Spleen (tissue), 11 donors: ENCODE results near the gene LRRC15. TPM values are rescaled to one million over a fixed set of nuclear protein-coding genes. Genes with fewer than 3 reads are reported as not detected.

Experiments used
- DNase-seq: peaks from one replicate; pipeline ENCODE4 v3.0.0-alpha.2; 2020
- H3K27ac ChIP-seq, 8 donors: fragments of 200-600 bp; sonication (generic) in 7 of 8; 1 replicate in 4 of 8; 2 replicates in 4 of 8; pipeline versions ENCODE4 v1.5.0 to v1.8.0; 2016 to 2021; ENCODE audit warnings: inconsistent platforms in 4 of 8, mild to moderate bottlenecking in 4 of 8, moderate library complexity in 1 of 8
- H3K27me3 ChIP-seq, 7 donors: fragments of 200-600 bp; sonication (generic) in 6 of 7; replicated peaks in 1 of 7; 1 replicate in 4 of 7; 2 replicates in 3 of 7; pipeline versions ENCODE4 v1.5.0 to v1.8.0; 2016 to 2021; ENCODE audit warnings: inconsistent platforms in 3 of 7, mild to moderate bottlenecking in 1 of 7
- H3K36me3 ChIP-seq, 6 donors: fragments of 200-600 bp; sonication (generic) in 5 of 6; 1 replicate in 4 of 6; 2 replicates in 2 of 6; pipeline versions ENCODE4 v1.5.0 to v1.8.0; 2016 to 2021; ENCODE audit warnings: inconsistent platforms in 2 of 6
- H3K4me1 ChIP-seq, 6 donors: fragments of 200-600 bp; sonication (generic) in 5 of 6; 1 replicate in 3 of 6; 2 replicates in 3 of 6; pipeline versions ENCODE4 v1.5.0 to v1.8.0; 2016 to 2021; ENCODE audit warnings: inconsistent platforms in 3 of 6
- H3K4me3 ChIP-seq, 8 donors: fragments of 200-600 bp; sonication (generic) in 7 of 8; 1 replicate in 4 of 8; 2 replicates in 4 of 8; pipeline versions ENCODE4 v1.5.0 to v1.8.0; 2016 to 2021; ENCODE audit warnings: inconsistent platforms in 4 of 8, mild to moderate bottlenecking in 4 of 8, moderate library complexity in 2 of 8
- H3K9me3 ChIP-seq, 8 donors: fragments of 200-600 bp; sonication (generic) in 7 of 8; 1 replicate in 4 of 8; 2 replicates in 4 of 8; pipeline versions ENCODE4 v1.5.0 to v1.8.0; 2016 to 2021; ENCODE audit warnings: inconsistent platforms in 4 of 8
- POLR2A ChIP-seq, 3 donors: fragments of 450-650 bp; IDR thresholded peaks; one replicate each; pipeline ENCODE4 v1.5.1; 2017; ENCODE audit warnings: antibody characterized with exemption in 3 of 3, mild to moderate bottlenecking in 1 of 3
- POLR2AphosphoS5 ChIP-seq, 3 donors: sonication (generic); formaldehyde crosslinking; IDR thresholded peaks; one replicate each; pipeline ENCODE4 v1.5.1; 2017; ENCODE audit warnings: antibody characterized with exemption in 3 of 3
- WGBS, 5 donors: extraction: QIAGEN DNeasy Blood & Tissue Kit in 3 of 5; methylation state at CpG; one replicate each; pipeline versions ENCODE4 v1.1.5 to v1.1.7; 2013 to 2018; 5-methylcytosine and 5-hydroxymethylcytosine counted together
- intact Hi-C: fragments of 100-400 bp; cut with DNase I; formaldehyde crosslinking; loops from one replicate; pipeline ENCODE4 v1.15.0; 2023; ENCODE audit warnings: low total_unique reads
- polyA plus RNA-seq, 3 donors: library from polyadenylated mRNA; stranded (reverse); fragments of 200-250 nt; gene quantifications; one replicate each; pipeline ENCODE4 v1.2.1, GENCODE V29; 2013
- total RNA-seq, 7 donors: library from RNA; depleted of rRNA in 3 of 7; stranded (reverse); fragments of >200 nt in 3 of 7; fragmentation: NEBNext Ultra II Directional in 4 of 7; extraction: Animal tissue kit (Norgen Biotek cat#: 25700) in 4 of 7; gene quantifications; one replicate each; pipeline versions ENCODE4 v1.1.0 to v1.2.1, GENCODE V29; 2016 to 2021
- TF ChIP-seq, protein P1 (sequence below), 11 experiments: fragments of 200-600 bp in 7 of 11; fragments of 450-650 bp in 4 of 11; sonication (generic) in 4 of 11; IDR thresholded peaks in 8 of 11; conservative IDR thresholded peaks in 3 of 11; 1 replicate in 7 of 11; 2 replicates in 4 of 11; pipeline versions ENCODE4 v1.4.0 to v1.8.0; 2016 to 2021; ENCODE audit warnings: antibody characterized with exemption in 11 of 11, inconsistent platforms in 4 of 11, mild to moderate bottlenecking in 1 of 11
- donor health status: healthy with polysubstance abuse.
- donor health status: DM: no; HTN: no; CAD: no; lungs with moderate emphysema.
- donor health status: DM: no; HTN: no; CAD: no.
- donor health status: Bipolar disorder and iron deficiency.
- donor health status: healthy.
- donor health status: DM: no; HTN: no; CAD: no.
- donor health status: DM: yes; HTN: yes; CAD: no.

LRRC15 gene
- total and polyA plus RNA-seq, 10 donors, result 0.09 to 1.1 (median 0.35) TPM; not detected in 1

DNA sequence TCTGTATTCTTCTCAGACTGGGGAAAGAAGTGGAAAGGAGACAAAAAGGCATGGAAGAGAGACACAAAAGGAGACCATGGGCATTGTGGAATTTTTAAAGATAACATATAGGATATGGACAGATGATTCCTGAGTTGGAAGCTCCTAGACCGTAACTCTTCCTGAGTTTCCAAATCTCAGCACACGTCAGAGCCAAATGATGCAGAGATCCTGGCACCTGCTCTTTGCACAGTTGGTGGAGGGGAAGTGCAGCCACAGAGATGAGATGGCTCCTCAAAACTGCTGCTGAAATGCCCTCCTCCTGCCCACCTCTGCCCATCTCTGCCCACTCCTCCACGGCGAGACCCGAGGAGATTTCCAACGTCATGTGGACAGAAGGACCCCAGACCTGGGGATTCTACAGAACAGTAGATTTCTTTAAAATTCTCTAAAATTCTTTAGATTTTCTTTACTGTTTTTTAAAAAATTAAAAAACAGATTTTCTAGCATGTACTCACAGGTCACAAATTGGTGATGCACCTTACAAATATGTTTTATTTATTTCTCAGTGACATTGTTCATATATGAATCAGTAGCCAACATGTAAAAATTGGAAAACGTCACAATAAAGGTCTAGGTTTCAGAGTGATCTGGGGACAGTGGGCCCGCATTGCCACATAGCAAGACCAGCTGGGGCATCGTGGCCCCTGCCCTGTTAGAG, 26.5 kb downstream of the LRRC15 start:
- no peaks in the 10 kb centered on the region for H3K9me3 ChIP-seq
- WGBS, 5 donors, result 76 to 85% (median 82%) methylated on average over 9 of the region's 9 CpGs
- no peak overlapping the region for H3K4me3 ChIP-seq
- intact Hi-C loops, result no loop called here
- no peak for DNase-seq
- H3K36me3 ChIP-seq, result no peaks in the 10 kb centered on the region
- H3K4me1 ChIP-seq, result peaks cover 0 to 7% (median 2%) of the 10 kb centered on the region in 6 donors
- H3K27me3 ChIP-seq, result peaks cover 0 to 41% (median 0%) of the 10 kb centered on the region in 7 donors
- no peak overlapping the region for H3K27ac ChIP-seq
- TF ChIP-seq POLR2AphosphoS5 (IDR thresholded peaks at IDR 0.05), result no peak
- TF ChIP-seq, protein P1, sequence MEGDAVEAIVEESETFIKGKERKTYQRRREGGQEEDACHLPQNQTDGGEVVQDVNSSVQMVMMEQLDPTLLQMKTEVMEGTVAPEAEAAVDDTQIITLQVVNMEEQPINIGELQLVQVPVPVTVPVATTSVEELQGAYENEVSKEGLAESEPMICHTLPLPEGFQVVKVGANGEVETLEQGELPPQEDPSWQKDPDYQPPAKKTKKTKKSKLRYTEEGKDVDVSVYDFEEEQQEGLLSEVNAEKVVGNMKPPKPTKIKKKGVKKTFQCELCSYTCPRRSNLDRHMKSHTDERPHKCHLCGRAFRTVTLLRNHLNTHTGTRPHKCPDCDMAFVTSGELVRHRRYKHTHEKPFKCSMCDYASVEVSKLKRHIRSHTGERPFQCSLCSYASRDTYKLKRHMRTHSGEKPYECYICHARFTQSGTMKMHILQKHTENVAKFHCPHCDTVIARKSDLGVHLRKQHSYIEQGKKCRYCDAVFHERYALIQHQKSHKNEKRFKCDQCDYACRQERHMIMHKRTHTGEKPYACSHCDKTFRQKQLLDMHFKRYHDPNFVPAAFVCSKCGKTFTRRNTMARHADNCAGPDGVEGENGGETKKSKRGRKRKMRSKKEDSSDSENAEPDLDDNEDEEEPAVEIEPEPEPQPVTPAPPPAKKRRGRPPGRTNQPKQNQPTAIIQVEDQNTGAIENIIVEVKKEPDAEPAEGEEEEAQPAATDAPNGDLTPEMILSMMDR (IDR thresholded peaks at IDR 0.05 in 8 of 11, conservative IDR thresholded peaks at IDR 0.05 in 3 of 11), result no peak
- no peak for TF ChIP-seq POLR2A (IDR thresholded peaks at IDR 0.05)

DNA sequence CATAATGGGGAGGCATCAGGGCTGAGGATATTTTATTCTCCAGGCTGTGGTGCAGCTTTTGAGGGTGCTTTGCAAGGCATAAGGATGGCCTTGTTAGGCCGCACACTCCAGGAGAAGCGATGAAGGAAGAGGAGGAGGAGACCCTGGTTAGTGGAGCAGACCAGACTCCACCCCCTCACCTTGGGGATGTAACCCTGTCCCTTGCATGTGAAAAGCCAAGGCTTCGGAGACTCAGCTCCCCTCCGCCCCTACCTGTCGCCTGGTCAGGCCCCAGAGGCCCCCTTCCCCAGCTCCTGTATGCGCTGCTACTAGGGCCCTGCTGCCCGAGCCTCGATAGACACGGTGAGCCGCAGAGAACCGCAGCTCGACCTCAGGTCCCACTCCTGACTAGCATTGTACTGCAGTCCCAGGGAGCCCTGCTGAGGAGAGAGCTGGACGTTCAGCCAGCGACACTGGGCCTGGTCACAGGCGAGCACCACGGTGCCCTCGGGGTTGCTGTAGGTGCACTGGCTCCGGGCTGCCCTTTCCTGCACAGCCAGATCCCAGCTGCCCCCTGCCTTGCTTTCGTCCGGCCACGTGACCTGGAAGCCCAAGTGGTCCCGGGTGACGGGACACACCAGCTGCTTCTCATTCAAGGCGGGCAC, 28.7 kb downstream of the LRRC15 start:
- intact Hi-C loops, result no loop called here

DNA sequence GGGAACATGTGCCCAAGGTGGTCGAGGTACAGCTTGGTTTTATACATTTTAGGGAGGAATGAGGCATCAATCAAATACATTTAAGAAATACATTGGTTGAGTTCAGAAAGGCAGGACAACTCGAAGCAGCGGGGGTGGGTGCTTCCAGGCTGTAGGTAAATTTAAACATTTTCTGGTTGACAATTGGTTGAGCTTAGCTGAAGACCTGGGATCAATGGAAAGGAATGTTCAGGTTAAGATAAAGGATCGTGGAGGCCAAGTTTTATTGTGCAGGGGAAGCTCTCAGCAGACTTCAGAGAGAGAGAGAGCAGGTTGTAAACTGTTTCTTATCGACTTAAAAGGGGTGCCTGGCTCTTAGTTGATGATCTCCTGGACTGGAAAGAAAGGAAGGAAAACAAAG, 29.7 kb downstream of the LRRC15 start:
- Histone ChIP-seq H3K4me3 (no peak overlapping the region), H3K36me3 (no peaks in the 10 kb centered on the region), H3K9me3 (no peaks in the 10 kb centered on the region), H3K27me3 (peaks cover 0 to 45% (median 0%) of the 10 kb centered on the region in 7 donors), H3K27ac (no peak overlapping the region), H3K4me1 (peaks cover 0 to 7% (median 2%) of the 10 kb centered on the region in 6 donors)
- DNase-seq, result no peak
- 56 to 73% (median 63%) methylated on average over 5 of the region's 5 CpGs for WGBS, 5 donors
- intact Hi-C loops, result loop anchor here (5.0 kb wide), 1 partner anchor 62 kb away; no protein-coding TSS in a partner anchor
- TF ChIP-seq POLR2A (IDR thresholded peaks at IDR 0.05) (no peak), POLR2AphosphoS5 (IDR thresholded peaks at IDR 0.05) (no peak)
- TF ChIP-seq, protein P1 (IDR thresholded peaks at IDR 0.05 in 8 of 11, conservative IDR thresholded peaks at IDR 0.05 in 3 of 11), result no peak

More for the DNA sequence above, 28.7 kb downstream of the LRRC15 start:
- Histone ChIP-seq H3K4me3 (no peak overlapping the region), H3K27ac (no peak overlapping the region), H3K27me3 (peaks cover 0 to 50% (median 0%) of the 10 kb centered on the region in 7 donors), H3K4me1 (peaks cover 0 to 7% (median 2%) of the 10 kb centered on the region in 6 donors), H3K36me3 (no peaks in the 10 kb centered on the region), H3K9me3 (no peaks in the 10 kb centered on the region)
- WGBS, 5 donors, result 91 to 97% (median 92%) methylated on average over 9 to 24 of the region's 24 CpGs
- DNase-seq, result no peak
- TF ChIP-seq POLR2AphosphoS5 (IDR thresholded peaks at IDR 0.05) (no peak), POLR2A (IDR thresholded peaks at IDR 0.05) (no peak)
- TF ChIP-seq, protein P1 (IDR thresholded peaks at IDR 0.05 in 8 of 11, conservative IDR thresholded peaks at IDR 0.05 in 3 of 11), result no peak

DNA sequence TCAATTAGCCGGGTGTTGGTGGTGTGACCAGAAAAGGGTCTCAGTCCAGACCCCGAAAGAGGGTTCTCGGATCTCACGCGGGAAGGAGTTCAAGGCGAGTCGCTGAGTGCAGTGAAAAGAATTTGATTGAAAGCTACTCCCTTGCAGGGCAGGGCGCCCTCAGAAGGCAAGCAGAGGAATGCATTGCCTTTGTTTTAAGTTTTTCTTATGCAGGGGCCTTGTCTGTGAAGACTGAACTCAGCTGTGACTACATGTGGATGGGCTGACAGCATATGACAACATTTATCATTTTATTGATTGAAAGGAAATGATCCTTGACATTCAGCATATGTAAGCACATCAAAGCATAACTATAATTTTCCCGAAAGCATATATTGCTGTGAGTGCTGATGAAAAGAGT, 30.2 kb downstream of the LRRC15 start:
- Histone ChIP-seq H3K4me3 (no peak overlapping the region), H3K4me1 (peaks cover 0 to 7% (median 2%) of the 10 kb centered on the region in 6 donors), H3K27ac (no peak overlapping the region), H3K9me3 (no peaks in the 10 kb centered on the region), H3K27me3 (peaks cover 0 to 45% (median 0%) of the 10 kb centered on the region in 7 donors), H3K36me3 (no peaks in the 10 kb centered on the region)
- intact Hi-C loops, result loop anchor here (5.0 kb wide), 1 partner anchor 63 kb away; no protein-coding TSS in a partner anchor
- no peak for TF ChIP-seq POLR2A (IDR thresholded peaks at IDR 0.05)
- TF ChIP-seq, protein P1 (IDR thresholded peaks at IDR 0.05 in 8 of 11, conservative IDR thresholded peaks at IDR 0.05 in 3 of 11), result no peak
- TF ChIP-seq POLR2AphosphoS5 (IDR thresholded peaks at IDR 0.05), result no peak
- no peak for DNase-seq
- 78 to 89% (median 86%) methylated on average over 9 of the region's 9 CpGs for WGBS, 5 donors
